KOPT-K1 (cell line): ENCODE results near the gene NF2.

Source experiments
- H3K27ac ChIP-seq: fragments of 200-600 bp; sonication (generic); 2 replicates; pipeline ENCODE4 v1.5.1; 2016; ENCODE audit warnings: antibody characterized with exemption, mild to moderate bottlenecking, low read depth, low read length; ENCODE audit not compliant: poor library complexity, severe bottlenecking
- H3K36me3 ChIP-seq: fragments of 200-600 bp; sonication (generic); 2 replicates; pipeline ENCODE4 v1.5.1; 2017; ENCODE audit warnings: antibody characterized with exemption, mild to moderate bottlenecking, low read length, moderate library complexity; ENCODE audit not compliant: insufficient read depth
- H3K9me3 ChIP-seq: fragments of 200-600 bp; sonication (generic); 2 replicates; pipeline ENCODE4 v1.5.1; 2017; ENCODE audit warnings: antibody characterized with exemption, low read length, mild to moderate bottlenecking; ENCODE audit not compliant: insufficient read depth, poor library complexity, severe bottlenecking

NF2 gene

GRCh38 chr22:29633514-29634312 lies 30.3 kb downstream of the NF2 start:
- Histone ChIP-seq H3K27ac (peak overlapping the region; percentile 18), H3K9me3 (no peaks in the 10 kb centered on the region), H3K36me3 (peaks cover 21% of the 10 kb centered on the region)

- Histone ChIP-seq H3K36me3 (peaks cover 31% of the 10 kb centered on the region), H3K9me3 (no peaks in the 10 kb centered on the region), H3K27ac (no peak overlapping the region)
Observed at GRCh38 chr22:29634847-29635246, 31.4 kb downstream of the NF2 start.

- no peak overlapping the region for H3K27ac ChIP-seq
- peaks cover 37% of the 10 kb centered on the region for H3K36me3 ChIP-seq
- no peaks in the 10 kb centered on the region for H3K9me3 ChIP-seq
Observed at GRCh38 chr22:29635734-29636357, 32.4 kb downstream of the NF2 start.

GRCh38 chr22:29636751-29637150 lies 33.3 kb downstream of the NF2 start:
- H3K27ac ChIP-seq: no peak overlapping the region
- no peaks in the 10 kb centered on the region for H3K9me3 ChIP-seq
- H3K36me3 ChIP-seq: peaks cover 37% of the 10 kb centered on the region

GRCh38 chr22:29637181-29637580 lies 33.7 kb downstream of the NF2 start:
- Histone ChIP-seq H3K27ac (no peak overlapping the region), H3K36me3 (peaks cover 37% of the 10 kb centered on the region)

GRCh38 chr22:29638678-29639077 lies 35.2 kb downstream of the NF2 start:
- peaks cover 37% of the 10 kb centered on the region for H3K36me3 ChIP-seq
- no peak overlapping the region for H3K27ac ChIP-seq
- H3K9me3 ChIP-seq: no peaks in the 10 kb centered on the region

More at GRCh38 chr22:29637181-29637580, 33.7 kb downstream of the NF2 start:
- H3K9me3 ChIP-seq: no peaks in the 10 kb centered on the region

- Histone ChIP-seq H3K9me3 (no peaks in the 10 kb centered on the region), H3K27ac (no peak overlapping the region), H3K36me3 (peaks cover 37% of the 10 kb centered on the region)
Observed at GRCh38 chr22:29639096-29639495, 35.7 kb downstream of the NF2 start.

GRCh38 chr22:29641042-29641699 lies 37.7 kb downstream of the NF2 start:
- peaks cover 42% of the 10 kb centered on the region for H3K36me3 ChIP-seq
- H3K27ac ChIP-seq: peak overlapping the region; percentile 24
- H3K9me3 ChIP-seq: no peaks in the 10 kb centered on the region

GRCh38 chr22:29641700-29642330 lies 38.4 kb downstream of the NF2 start:
- Histone ChIP-seq H3K36me3 (peaks cover 43% of the 10 kb centered on the region), H3K27ac (peak overlapping the region; percentile 24), H3K9me3 (no peaks in the 10 kb centered on the region)

- Histone ChIP-seq H3K36me3 (peaks cover 43% of the 10 kb centered on the region), H3K27ac (peak overlapping the region; percentile 3), H3K9me3 (no peaks in the 10 kb centered on the region)
Observed at GRCh38 chr22:29642694-29643093, 39.3 kb downstream of the NF2 start.

GRCh38 chr22:29647954-29648737 lies 44.7 kb downstream of the NF2 start:
- Histone ChIP-seq H3K9me3 (no peaks in the 10 kb centered on the region), H3K36me3 (peaks cover 33% of the 10 kb centered on the region)

GRCh38 chr22:29650370-29650769 lies 46.9 kb downstream of the NF2 start:
- Histone ChIP-seq H3K9me3 (no peaks in the 10 kb centered on the region), H3K36me3 (peaks cover 48% of the 10 kb centered on the region), H3K27ac (no peak overlapping the region)

More at GRCh38 chr22:29647954-29648737, 44.7 kb downstream of the NF2 start:
- no peak overlapping the region for H3K27ac ChIP-seq

- H3K27ac ChIP-seq: no peak overlapping the region
- H3K36me3 ChIP-seq: peaks cover 52% of the 10 kb centered on the region
- H3K9me3 ChIP-seq: no peaks in the 10 kb centered on the region
Observed at GRCh38 chr22:29651652-29652051, 48.2 kb downstream of the NF2 start.

- no peak overlapping the region for H3K27ac ChIP-seq
- peaks cover 54% of the 10 kb centered on the region for H3K36me3 ChIP-seq
- no peaks in the 10 kb centered on the region for H3K9me3 ChIP-seq
Observed at GRCh38 chr22:29654420-29654819, 51.0 kb downstream of the NF2 start.
